NCI-H1092 (cell line): ENCODE data around the gene PEX16.

Source experiments
- DNase-seq: peaks from one replicate; lab custom pipeline; 2025; lab: John Stamatoyannopoulos, UW

The PEX16 gene

GRCh38 chr11:45917623-45918330 lies at the start of gene PEX16:
PEX16 (minus strand) TSS chr11:45917877; CDS start chr11:45917811, 66 bp downstream.
- DNase-seq: peak; percentile 98

- peak; percentile 68 for DNase-seq
Measured at GRCh38 chr11:45964911-45965389, 47.3 kb upstream of the PEX16 start.

- no peak for DNase-seq
Measured at GRCh38 chr11:45961751-45962240, 44.1 kb upstream of the PEX16 start.

GRCh38 chr11:45960387-45961095 lies 42.9 kb upstream of the PEX16 start:
- no peak for DNase-seq

GRCh38 chr11:45959851-45960250 lies 42.2 kb upstream of the PEX16 start:
- no peak for DNase-seq

GRCh38 chr11:45949992-45950407 lies 32.3 kb upstream of the PEX16 start:
- no peak for DNase-seq

DNA sequence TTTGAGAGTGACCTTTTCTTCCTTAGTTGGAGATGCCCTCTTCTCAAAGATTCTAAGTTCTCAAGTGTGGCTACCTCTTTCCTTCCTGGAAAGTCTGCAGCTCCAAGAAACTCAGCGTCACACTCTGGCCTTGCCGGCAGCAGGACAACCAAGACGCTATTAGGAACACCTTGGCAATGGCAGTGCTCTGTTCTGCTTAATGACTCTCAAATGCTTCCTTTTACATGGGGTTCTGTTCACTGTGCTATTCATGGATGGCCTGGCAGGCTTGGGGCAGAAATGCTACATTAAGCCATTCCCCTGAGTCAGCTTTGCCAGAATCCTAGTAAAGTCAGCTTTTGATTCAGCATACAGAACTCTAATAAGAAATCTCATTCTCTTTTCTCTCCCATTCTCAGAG lies 30.7 kb upstream of the PEX16 start:
- DNase-seq: no peak

DNA sequence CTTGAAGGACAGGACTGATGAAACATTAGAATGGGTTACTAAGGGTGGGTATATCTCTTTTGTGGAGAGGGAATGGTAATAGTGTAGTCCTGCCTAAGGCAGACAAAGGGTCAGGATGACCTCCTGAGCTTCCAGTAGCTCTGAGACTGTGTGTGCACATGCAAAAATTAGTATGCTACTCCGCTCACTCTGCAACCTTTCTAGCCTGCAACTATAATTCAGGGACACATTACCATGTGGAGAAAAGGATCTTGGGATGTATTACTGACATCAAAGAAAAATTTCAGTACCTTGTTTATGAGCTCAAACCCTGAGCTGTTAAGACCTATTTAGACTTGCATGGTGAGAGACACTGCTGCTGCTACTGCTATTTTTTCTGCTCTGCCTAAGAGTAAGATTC lies 30.2 kb upstream of the PEX16 start:
- DNase-seq: no peak

DNA sequence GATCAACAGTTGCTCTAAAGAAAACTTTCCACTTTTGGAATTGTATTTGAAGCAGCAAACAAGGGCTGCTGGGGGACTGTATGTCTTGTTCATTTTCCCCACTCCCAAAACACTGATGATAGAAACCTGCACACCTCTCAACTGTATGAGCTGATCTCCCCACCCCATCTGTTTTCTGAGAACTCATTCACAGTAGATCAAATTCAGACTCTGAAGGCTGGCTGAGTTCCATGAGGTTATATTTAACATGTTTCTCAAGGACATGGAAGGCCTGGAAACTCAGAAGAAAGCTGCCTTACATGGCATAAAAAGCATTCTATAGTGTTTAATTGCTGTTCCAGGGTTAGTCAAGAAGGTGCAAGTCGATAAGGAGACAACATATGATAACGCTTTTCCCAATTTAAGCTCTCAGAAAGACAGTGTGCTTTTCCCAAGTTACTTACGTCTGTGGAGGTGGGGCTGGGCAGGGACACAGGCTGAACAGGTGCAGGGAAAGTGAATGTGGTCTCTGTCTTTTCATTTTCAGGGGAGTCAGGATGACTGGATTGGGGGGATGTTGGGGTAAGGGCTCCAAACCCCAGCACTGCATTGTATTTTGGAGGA lies 27.8 kb upstream of the PEX16 start:
- no peak for DNase-seq

GRCh38 chr11:45942381-45942780 lies 24.7 kb upstream of the PEX16 start:
- no peak for DNase-seq

DNA sequence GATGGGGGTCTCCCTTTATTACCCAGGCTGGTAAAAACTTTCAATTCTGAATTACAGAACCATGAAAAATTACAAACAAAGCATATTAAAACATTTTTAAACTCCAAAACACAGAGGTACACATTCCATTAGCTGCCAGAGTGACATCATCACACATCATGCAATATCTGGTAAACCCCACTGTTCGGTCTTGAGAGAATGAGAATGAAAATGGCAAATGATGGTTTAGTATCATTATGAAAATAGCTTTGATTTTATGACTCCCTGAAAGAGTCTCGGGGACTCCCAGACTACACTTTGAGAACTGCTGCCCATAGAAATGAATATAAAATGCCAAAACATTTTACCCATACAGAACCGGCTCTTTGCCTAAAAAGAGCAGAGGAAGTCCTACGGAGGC lies 23.6 kb upstream of the PEX16 start:
- DNase-seq: no peak

GRCh38 chr11:45939836-45940235 lies 22.2 kb upstream of the PEX16 start:
- DNase-seq: no peak

- DNase-seq: no peak
Measured at GRCh38 chr11:45937916-45938315, 20.2 kb upstream of the PEX16 start.

- no peak for DNase-seq
Measured at GRCh38 chr11:45936511-45937054, 18.9 kb upstream of the PEX16 start.

DNA sequence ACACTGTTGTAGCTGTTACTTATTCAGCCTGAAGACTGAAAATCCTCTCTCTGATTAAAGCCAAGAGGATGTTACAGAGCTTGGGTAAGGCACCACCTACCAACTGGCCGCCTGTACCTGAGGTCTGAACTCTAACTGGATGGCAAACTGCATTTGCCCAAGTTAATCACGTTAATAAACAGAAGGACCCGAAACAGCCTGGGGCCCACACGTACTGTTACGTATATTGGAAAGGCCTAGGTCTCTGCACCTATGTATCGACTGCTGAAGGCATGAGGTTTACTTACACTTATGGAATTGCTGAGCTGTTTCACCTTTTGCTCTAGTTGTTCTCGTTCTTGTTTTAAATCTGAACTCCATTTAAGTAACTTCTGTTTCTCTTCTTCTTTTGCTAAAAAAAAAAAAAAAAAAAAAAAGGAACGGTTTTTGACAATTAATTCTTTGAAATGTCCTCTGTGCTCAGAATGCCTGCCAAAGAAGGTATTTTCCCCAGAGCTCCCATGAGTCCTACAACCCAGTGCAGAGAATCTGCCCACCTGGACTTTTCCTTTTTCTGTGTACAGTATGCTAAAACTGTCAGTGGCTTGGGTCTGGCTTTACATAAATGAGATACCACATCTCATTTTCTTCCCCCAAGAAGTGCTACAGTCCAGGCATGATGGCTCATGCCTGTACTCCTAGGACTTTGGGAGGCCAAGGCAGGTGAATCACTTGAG lies 17.8 kb upstream of the PEX16 start:
- DNase-seq: no peak

DNA sequence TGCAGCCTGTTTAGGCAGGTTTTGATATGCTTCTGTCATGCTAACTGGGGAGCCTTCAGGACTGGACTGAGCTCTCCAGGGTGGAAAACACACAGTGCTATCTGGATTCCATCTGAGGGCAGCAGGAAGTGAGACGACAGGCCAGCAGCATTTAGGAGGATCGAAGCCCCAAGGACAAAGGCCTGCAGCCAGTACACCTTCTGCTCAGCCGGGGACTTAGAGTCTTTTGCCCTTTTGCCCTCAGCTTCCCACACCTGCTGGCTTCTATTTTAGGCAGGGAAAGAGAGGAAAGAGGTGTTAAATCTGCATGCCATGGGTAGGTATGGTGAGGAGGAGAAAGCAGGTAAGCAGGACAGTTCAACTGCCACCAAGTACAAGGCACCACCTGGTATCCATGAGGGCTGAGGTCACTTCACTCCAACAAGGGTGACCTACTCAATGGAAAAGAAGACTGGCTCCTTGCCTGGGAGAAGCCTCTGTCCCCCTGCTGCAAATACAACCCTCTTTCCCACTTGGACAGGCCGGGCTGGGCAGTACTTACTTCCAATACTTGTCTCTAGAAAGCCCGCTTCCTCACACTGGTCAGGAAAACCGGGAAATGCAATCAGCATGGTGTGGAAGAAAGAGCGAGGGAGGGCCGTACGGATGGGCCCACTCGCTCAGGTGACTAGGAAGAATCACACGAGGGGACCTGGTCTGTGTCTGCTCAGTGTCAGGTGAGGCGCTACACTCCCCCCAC lies 17.1 kb upstream of the PEX16 start:
- DNase-seq: no peak

DNA sequence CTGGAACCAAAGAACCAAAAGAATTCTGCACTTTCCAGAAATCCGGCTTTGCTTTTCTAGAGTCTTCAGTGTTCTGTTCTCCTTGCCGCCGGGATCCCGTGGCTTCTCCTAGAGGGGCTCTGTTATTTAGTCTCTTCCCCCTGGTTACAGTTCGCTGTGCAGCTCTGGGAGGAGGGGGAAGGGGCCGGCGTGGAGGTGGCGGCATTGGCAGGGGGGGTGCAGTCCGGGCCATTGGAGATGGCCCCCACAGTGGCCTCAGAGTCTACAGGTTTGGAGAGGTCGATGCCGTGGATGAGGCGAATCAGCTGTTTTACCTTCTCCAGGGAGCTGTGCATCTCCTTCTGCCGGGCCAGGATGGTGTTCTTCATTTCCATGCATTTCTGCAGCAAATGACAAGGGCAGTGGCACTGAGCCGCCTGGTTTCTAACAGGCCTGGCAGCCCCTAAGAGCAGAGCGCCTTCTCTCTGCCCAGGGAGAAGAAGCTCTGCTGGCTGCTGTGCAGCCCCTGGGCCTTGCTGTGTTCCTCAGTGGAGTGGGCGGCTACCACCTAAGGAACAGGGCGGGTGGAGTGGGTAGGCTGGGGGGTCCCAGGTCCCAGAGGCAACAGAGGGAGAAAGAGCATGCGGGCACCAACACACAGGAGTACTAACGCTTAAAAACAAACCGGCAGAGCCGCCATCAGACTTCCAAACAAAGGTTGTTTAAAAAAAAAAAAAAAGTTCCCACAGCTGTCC lies 16.3 kb upstream of the PEX16 start:
- no peak for DNase-seq

DNA sequence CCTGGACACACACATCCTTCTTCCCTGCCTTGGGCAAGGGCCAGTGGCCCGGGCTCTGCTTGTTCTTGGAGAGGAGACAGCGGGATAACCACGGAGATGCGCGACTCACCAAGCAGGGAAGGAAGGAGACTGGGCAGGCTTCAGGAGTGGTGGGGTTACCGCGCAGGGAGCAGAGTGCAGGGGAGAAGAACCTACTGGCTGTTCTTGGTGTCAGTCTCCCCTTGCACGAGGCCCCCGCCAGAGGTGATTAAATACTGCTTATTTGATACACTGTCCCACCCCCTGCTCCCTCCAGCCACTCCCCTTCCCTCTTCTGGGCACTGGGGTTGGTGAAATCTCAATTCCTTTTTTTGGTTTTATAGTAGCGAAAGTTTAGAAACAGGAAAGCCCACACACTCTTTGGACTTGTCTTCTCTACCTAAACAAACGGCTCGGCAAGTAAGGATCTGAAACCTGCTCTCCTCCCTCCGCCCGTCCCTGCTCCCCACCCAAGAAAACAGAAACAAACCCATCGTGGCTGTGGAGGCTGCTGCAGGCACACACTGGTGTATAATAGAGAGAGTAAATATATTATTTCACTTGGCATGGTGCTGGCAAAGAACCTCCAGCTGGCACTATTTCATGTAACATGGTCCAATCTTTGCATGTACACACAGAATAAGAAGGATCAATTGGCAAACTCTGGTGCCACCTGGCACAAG lies 15.6 kb upstream of the PEX16 start:
- DNase-seq: no peak

DNA sequence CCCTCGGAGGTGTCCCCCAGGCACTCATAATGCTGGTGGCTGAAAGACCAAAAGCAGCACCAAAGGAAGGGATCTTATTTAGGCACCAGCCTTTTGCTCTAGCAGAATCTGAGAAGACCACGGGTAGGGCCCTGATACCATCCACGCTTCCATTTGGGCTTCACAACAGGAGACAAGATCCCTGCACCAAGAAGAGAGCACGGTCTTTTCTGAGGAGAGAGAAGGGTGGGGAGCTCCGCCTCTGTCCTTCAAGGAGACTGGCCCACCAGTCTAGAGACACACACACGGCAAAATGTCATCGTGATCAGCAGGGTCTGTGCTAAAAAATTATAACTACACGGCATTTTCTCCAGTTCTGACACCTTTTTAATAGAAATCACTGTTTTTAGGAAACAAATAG lies 14.5 kb upstream of the PEX16 start:
- DNase-seq: no peak

DNA sequence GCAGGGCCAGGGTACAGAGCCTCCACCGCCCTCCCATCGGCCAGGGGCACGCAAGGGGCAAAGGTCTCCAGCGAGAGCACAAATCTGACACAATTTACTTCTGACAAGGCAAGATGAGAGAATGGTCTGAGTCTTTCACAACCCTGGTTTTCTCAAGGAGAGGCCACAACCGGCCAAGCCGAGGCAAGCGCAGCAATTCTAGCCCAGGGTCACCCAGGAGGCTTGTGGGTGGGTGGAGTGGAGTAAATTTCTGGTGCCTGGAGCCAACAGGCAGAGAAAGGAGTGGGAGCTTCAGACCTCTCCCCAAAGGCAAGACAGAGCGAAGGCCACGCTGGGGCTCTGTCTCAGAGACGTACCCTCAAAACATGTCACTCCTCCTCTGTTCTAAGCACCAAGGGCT lies 14.1 kb upstream of the PEX16 start:
- no peak for DNase-seq
